ENCODE measurements around the gene TCF7L1.

TCF7L1 gene

GRCh38 chr2:85347599-85347998 is 214.4 kb downstream of the TCF7L1 start:
- Histone ChIP-seq H2AFZ (no peak overlapping the region), H3K36me3 (ENCODE audit: control insufficient read depth, insufficient read depth, low read length) (no peaks in the 10 kb centered on the region), H3K79me2 (no peaks in the 10 kb centered on the region), H3K4me2 (ENCODE audit: low read length) (no peak overlapping the region), H3K4me3 (ENCODE audit: low read depth, low read length) (no peak overlapping the region), H3K27ac (no peak overlapping the region), H3K9ac (no peak overlapping the region), H3K27me3 (ENCODE audit: control insufficient read depth, insufficient read depth, low read length) (no peaks in the 10 kb centered on the region), H3K4me1 (no peaks in the 10 kb centered on the region), H3K9me3 (ENCODE audit: control insufficient read depth, low read length) (no peaks in the 10 kb centered on the region)
- no peak for TF ChIP-seq CTCF (IDR thresholded peaks at IDR 0.05)

- H3K4me1 ChIP-seq = no peaks in the 10 kb centered on the region
Measured at GRCh38 chr2:85353876-85354285, 220.7 kb downstream of the TCF7L1 start.

GRCh38 chr2:85354286-85355072 is 221.3 kb downstream of the TCF7L1 start, which contains the start of the genes ELMOD3 and RETSAT:
TSS of gene ELMOD3 (plus strand) at chr2:85354769. CDS start at chr2:85357199, 2,430 bp downstream.
TSS of gene RETSAT (minus strand) at chr2:85354528. CDS start at chr2:85354507, 21 bp downstream.
- no peaks in the 10 kb centered on the region for H3K27me3 ChIP-seq (ENCODE audit: control insufficient read depth, insufficient read depth, low read length)
- H3K79me2 ChIP-seq = peaks cover 16% of the 10 kb centered on the region
- no peaks in the 10 kb centered on the region for H3K9me3 ChIP-seq (ENCODE audit: control insufficient read depth, low read length)
- peak within 1 kb of the TSS; percentile 99 for H3K4me3 ChIP-seq (ENCODE audit: low read depth, low read length)
- H3K4me1 ChIP-seq = no peaks in the 10 kb centered on the region
- peak within 1 kb of the TSS; percentile 97 for H3K4me2 ChIP-seq (ENCODE audit: low read length)
- peak within 1 kb of the TSS; percentile 67 for H3K27ac ChIP-seq
- no peak for TF ChIP-seq CTCF (IDR thresholded peaks at IDR 0.05)
- peak within 1 kb of the TSS; percentile 30 for H3K9ac ChIP-seq
- peak within 1 kb of the TSS; percentile 94 for H2AFZ ChIP-seq
- no peaks in the 10 kb centered on the region for H3K36me3 ChIP-seq (ENCODE audit: control insufficient read depth, insufficient read depth, low read length)

More at GRCh38 chr2:85353876-85354285, 220.7 kb downstream of the TCF7L1 start:
- no peaks in the 10 kb centered on the region for H3K27me3 ChIP-seq (ENCODE audit: control insufficient read depth, insufficient read depth, low read length)
- peak overlapping the region; percentile 67 for H3K27ac ChIP-seq
- H3K4me3 ChIP-seq (ENCODE audit: low read depth, low read length) = peak overlapping the region; percentile 99
- H2AFZ ChIP-seq = peak overlapping the region; percentile 94
- H3K9ac ChIP-seq = peak overlapping the region; percentile 30
- peak overlapping the region; percentile 97 for H3K4me2 ChIP-seq (ENCODE audit: low read length)
- no peaks in the 10 kb centered on the region for H3K9me3 ChIP-seq (ENCODE audit: control insufficient read depth, low read length)
- peaks cover 16% of the 10 kb centered on the region for H3K79me2 ChIP-seq
- H3K36me3 ChIP-seq (ENCODE audit: control insufficient read depth, insufficient read depth, low read length) = no peaks in the 10 kb centered on the region
- no peak for TF ChIP-seq CTCF (IDR thresholded peaks at IDR 0.05)

GRCh38 chr2:85355073-85355410 is 221.8 kb downstream of the TCF7L1 start:
- H3K27ac ChIP-seq = peak overlapping the region; percentile 67
- no peak for TF ChIP-seq CTCF (IDR thresholded peaks at IDR 0.05)
- H3K4me3 ChIP-seq (ENCODE audit: low read depth, low read length) = peak overlapping the region; percentile 99
- H3K79me2 ChIP-seq = peaks cover 16% of the 10 kb centered on the region
- no peaks in the 10 kb centered on the region for H3K27me3 ChIP-seq (ENCODE audit: control insufficient read depth, insufficient read depth, low read length)
- peak overlapping the region; percentile 97 for H3K4me2 ChIP-seq (ENCODE audit: low read length)
- peak overlapping the region; percentile 30 for H3K9ac ChIP-seq
- H2AFZ ChIP-seq = peak overlapping the region; percentile 94
- no peaks in the 10 kb centered on the region for H3K36me3 ChIP-seq (ENCODE audit: control insufficient read depth, insufficient read depth, low read length)
- no peaks in the 10 kb centered on the region for H3K9me3 ChIP-seq (ENCODE audit: control insufficient read depth, low read length)
- no peaks in the 10 kb centered on the region for H3K4me1 ChIP-seq

Data from parathyroid adenoma (tissue), 2 donors.